Measurements from ENCODE around the gene IFT80. TPM values are rescaled to one million over a fixed set of nuclear protein-coding genes. Genes with fewer than 3 reads are reported as not detected.

The IFT80 gene
- 93.7 and 116 TPM in 2 replicates for total RNA-seq

GRCh38 chr3:160399125-160400029, at the start of gene IFT80, which contains the start of gene SMC4:
Gene IFT80 (minus strand): TSS chr3:160399225. CDS start chr3:160384600, 14,625 bp downstream.
Gene SMC4 (plus strand): TSS chr3:160399650. CDS start chr3:160400827, 1,177 bp downstream.

GRCh38 chr3:160225176-160226025, 173.6 kb downstream of the IFT80 start, which contains the start of gene C3orf80:
Gene C3orf80 (plus strand): TSS chr3:160225422. CDS start chr3:160225636, 214 bp downstream.

Small RNAs within 50 kb of the gene (small RNA-seq; reads per million reads assigned to genes)
- gene MIR15B (45,711 reads per million, percentile 100 among the genes with 10 or more reads in this experiment), gene MIR16-2 (73.4 reads per million, percentile 97 among the genes with 10 or more reads in this experiment)

Other genes starting within 250 kb of the IFT80 start
- 0.13 and 0.32 TPM in 2 replicates for gene C3orf80, start 173.8 kb downstream of the IFT80 start, total RNA-seq
- gene SMC4, start 425 bp upstream of the IFT80 start, total RNA-seq = 85.3 and 93.5 TPM in 2 replicates
- gene TRIM59, start 50.6 kb upstream of the IFT80 start, total RNA-seq = 42.9 and 52.5 TPM in 2 replicates
- 42.5 and 44.4 TPM in 2 replicates for gene KPNA4, start 166.3 kb upstream of the IFT80 start, total RNA-seq

All from articular chondrocyte of knee joint (primary cell).